ENCODE measurements around the gene ITGBL1.

Gene ITGBL1

DNA sequence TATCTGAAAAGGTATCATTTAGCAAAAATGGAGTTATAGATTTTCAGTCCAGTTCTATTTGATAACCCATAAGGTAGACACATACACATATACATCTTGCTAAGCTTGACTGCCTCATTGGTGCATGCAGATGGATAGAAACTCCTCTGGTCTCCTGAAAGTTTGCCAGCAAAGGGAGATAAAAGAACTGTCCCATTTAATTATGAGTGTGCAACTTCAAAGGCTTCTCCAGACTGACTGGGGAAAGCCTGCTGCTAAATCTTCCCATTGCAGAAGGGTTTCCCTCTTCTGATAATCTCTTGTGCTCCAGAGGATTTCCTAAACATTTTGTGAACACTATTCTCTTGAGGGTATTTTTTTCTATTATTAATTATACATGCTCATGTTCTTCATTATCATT, 131.9 kb downstream of the ITGBL1 start:
- no peak for DNase-seq
- no peaks in the 10 kb centered on the region for H3K27me3 Mint-ChIP-seq (ENCODE audit: low read depth, poor library complexity)
- no peaks in the 10 kb centered on the region for H3K36me3 Mint-ChIP-seq (ENCODE audit: low read depth)
- no peak overlapping the region for H3K4me3 Mint-ChIP-seq
- no peak overlapping the region for H3K27ac Mint-ChIP-seq
- H3K9me3 Mint-ChIP-seq, result no peaks in the 10 kb centered on the region
- TF ChIP-seq, protein P1, sequence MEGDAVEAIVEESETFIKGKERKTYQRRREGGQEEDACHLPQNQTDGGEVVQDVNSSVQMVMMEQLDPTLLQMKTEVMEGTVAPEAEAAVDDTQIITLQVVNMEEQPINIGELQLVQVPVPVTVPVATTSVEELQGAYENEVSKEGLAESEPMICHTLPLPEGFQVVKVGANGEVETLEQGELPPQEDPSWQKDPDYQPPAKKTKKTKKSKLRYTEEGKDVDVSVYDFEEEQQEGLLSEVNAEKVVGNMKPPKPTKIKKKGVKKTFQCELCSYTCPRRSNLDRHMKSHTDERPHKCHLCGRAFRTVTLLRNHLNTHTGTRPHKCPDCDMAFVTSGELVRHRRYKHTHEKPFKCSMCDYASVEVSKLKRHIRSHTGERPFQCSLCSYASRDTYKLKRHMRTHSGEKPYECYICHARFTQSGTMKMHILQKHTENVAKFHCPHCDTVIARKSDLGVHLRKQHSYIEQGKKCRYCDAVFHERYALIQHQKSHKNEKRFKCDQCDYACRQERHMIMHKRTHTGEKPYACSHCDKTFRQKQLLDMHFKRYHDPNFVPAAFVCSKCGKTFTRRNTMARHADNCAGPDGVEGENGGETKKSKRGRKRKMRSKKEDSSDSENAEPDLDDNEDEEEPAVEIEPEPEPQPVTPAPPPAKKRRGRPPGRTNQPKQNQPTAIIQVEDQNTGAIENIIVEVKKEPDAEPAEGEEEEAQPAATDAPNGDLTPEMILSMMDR (IDR thresholded peaks at IDR 0.05), result no peak
- peaks cover 8% of the 10 kb centered on the region for H3K4me1 Mint-ChIP-seq

DNA sequence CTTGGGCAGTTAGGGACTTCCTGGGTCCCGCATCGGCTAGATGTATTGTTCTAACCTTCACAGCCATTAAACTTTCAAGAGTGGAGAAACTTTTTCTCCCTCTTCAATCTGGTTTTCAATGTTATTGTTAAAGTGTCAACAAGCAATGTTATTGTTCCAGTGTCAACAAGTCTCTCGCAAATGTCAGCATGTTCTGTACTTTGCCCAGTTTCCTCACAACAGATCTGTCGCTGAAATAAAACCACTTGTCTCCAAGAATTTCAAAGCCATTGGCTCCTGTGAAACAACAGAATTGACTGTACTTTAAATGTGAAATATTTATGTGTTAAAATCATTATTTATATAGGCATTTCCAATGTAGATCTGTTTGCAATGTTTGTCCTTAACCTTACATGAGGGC, 138.0 kb downstream of the ITGBL1 start:
- no peak overlapping the region for H3K27ac Mint-ChIP-seq
- peaks cover 4% of the 10 kb centered on the region for H3K36me3 Mint-ChIP-seq (ENCODE audit: low read depth)
- peaks cover 11% of the 10 kb centered on the region for H3K9me3 Mint-ChIP-seq
- H3K4me3 Mint-ChIP-seq, result no peak overlapping the region
- peaks cover 6% of the 10 kb centered on the region for H3K4me1 Mint-ChIP-seq
- H3K27me3 Mint-ChIP-seq (ENCODE audit: low read depth, poor library complexity), result no peaks in the 10 kb centered on the region
- DNase-seq, result no peak
- TF ChIP-seq, protein P1 (IDR thresholded peaks at IDR 0.05), result no peak

DNA sequence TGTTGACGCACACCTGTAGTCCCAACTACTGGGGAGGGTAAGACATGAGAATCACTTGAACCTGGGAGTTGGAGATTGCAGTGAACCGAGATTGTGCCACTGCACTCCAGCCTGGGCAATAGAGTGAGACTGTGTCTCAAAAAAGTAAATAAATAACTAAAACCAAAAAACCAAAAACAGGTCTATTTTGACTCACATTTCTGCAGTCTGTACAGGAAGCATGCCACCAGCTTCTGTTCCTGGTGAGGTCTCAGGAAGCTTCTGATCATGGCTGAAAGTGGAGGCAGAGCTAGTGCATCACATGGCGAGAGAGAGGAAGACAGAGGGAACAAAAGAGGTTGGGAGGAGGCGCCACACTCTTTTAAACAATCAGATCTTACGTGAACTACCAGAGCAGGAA, 142.5 kb downstream of the ITGBL1 start:
- Mint-ChIP-seq H3K27ac (no peak overlapping the region), H3K4me1 (no peaks in the 10 kb centered on the region), H3K9me3 (peaks cover 11% of the 10 kb centered on the region), H3K4me3 (no peak overlapping the region), H3K36me3 (ENCODE audit: low read depth) (peaks cover 4% of the 10 kb centered on the region), H3K27me3 (ENCODE audit: low read depth, poor library complexity) (no peaks in the 10 kb centered on the region)
- TF ChIP-seq, protein P1 (IDR thresholded peaks at IDR 0.05), result no peak
- DNase-seq, result no peak

DNA sequence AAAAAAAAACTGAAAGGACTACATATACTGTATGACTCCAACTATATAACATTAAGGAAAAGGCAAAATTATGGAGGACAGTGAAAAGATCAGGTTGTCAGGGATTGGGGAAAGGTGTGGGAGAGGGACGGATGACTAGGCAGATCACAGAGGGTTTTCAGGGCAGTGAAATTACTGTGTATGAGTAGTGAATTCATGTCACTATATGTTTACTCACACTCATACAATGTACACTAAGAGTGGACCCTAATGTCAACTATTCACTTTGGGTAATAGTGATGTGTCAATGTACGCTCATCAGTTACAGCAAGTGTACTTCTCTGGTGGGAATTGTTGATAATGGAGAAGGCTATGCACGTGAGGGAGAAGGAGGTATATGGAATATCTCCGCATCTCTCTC, 144.3 kb downstream of the ITGBL1 start:
- Mint-ChIP-seq H3K36me3 (ENCODE audit: low read depth) (peaks cover 4% of the 10 kb centered on the region), H3K4me3 (no peak overlapping the region), H3K9me3 (peaks cover 11% of the 10 kb centered on the region), H3K27me3 (ENCODE audit: low read depth, poor library complexity) (peaks cover 4% of the 10 kb centered on the region), H3K4me1 (no peaks in the 10 kb centered on the region), H3K27ac (no peak overlapping the region)
- TF ChIP-seq, protein P1 (IDR thresholded peaks at IDR 0.05), result no peak
- no peak for DNase-seq

DNA sequence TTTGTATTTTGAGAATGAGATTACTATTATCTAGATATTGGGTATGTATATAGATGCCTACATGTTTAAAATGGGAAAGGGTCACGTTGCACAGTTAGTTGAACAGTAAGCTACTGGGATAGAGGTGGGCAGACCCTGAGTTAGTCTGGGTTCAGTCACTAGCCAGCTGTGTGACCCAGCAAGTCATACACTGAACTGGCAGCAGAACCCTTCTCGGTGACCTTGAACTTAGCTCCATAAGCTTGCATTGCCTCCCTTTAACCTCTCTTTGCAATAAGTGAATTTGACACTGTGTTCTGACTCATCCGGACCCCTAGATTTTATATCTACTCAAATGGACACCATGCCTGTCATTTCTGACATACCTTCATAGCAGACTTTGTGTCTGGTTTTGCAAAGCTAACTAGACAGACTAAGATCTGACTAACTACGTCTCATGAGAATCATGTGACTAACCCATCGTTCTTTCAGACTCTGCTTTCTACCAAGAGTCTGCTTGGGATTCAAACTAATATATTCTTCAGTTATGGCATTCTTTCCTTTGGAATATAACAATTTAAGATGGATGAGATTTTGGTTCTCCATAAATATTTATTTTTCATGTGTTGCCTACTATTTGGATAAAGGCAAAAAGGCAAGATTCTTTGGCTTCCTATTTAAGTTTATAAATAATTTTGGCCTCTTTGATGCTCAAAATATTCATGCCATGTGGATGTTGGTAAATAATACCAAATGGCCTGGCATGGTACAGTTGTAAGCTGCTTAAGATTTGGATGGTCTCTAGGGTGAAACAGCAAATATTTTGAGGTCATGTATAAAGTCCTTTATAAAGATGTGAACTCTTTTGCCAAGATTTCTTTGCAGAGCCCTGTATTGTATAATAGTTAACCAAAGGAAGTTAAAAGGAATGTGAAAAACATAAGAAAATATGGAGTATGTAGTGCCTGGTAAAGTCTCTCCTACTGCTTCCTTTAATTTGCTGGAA, 159.3 kb downstream of the ITGBL1 start:
- no peak for DNase-seq
- peaks cover 6% of the 10 kb centered on the region for H3K27me3 Mint-ChIP-seq (ENCODE audit: low read depth, poor library complexity)
- TF ChIP-seq, protein P1 (IDR thresholded peaks at IDR 0.05), result no peak
- no peak overlapping the region for H3K27ac Mint-ChIP-seq
- no peaks in the 10 kb centered on the region for H3K9me3 Mint-ChIP-seq
- H3K36me3 Mint-ChIP-seq (ENCODE audit: low read depth), result no peaks in the 10 kb centered on the region
- H3K4me1 Mint-ChIP-seq, result no peaks in the 10 kb centered on the region
- H3K4me3 Mint-ChIP-seq, result no peak overlapping the region

DNA sequence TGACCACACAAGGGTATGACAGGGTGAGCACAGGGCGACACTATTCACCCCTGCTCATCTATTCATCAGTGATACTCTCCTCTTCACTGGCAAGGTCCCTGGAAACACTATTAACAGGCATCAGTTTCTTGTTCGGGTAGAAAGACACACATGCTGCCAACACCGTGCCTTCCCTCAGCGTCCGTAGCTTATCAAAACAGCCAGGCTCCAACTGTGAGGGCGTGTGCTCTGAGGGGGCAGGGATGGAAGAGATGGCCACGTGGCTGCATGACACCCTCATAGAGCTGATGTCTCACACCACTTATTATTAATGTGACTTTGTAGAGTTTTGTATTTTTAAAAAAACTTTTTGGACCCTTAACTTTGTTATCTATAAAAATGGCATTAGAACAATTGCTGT, 160.3 kb downstream of the ITGBL1 start:
- peaks cover 6% of the 10 kb centered on the region for H3K27me3 Mint-ChIP-seq (ENCODE audit: low read depth, poor library complexity)
- no peaks in the 10 kb centered on the region for H3K4me1 Mint-ChIP-seq
- DNase-seq, result no peak

More for the DNA sequence above, 160.3 kb downstream of the ITGBL1 start:
- TF ChIP-seq, protein P1 (IDR thresholded peaks at IDR 0.05), result no peak
- Mint-ChIP-seq H3K9me3 (no peaks in the 10 kb centered on the region), H3K36me3 (ENCODE audit: low read depth) (no peaks in the 10 kb centered on the region), H3K27ac (no peak overlapping the region), H3K4me3 (no peak overlapping the region)

Data from nephron progenitor cell (in vitro differentiated cells).